Measurements from ENCODE around the gene MCM8. TPM values are rescaled to one million over a fixed set of nuclear protein-coding genes. Genes with fewer than 3 reads are reported as not detected.

The MCM8 gene
- total RNA-seq, 2 experiments from 2014 or later: 31.4 to 37.5 TPM

- Mint-ChIP-seq H3K27me3 (no peaks in the 10 kb centered on the region), H3K27ac (no peak overlapping the region), H3K4me3 (no peak overlapping the region), H3K4me1 (no peaks in the 10 kb centered on the region), H3K9me3 (ENCODE audit: low read depth) (no peaks in the 10 kb centered on the region), H3K36me3 (peaks cover 29% of the 10 kb centered on the region)
- no peak for ATAC-seq
- DNase-seq: no peak
- CTCF ChIA-PET: no interaction called here
These were observed 91.4 kb downstream of the MCM8 start for GRCh38 chr20:6041808-6042265.

GRCh38 chr20:6044115-6044514, 93.7 kb downstream of the MCM8 start:
- no peak overlapping the region for H3K27ac Mint-ChIP-seq
- H3K9me3 Mint-ChIP-seq (ENCODE audit: low read depth): no peaks in the 10 kb centered on the region
- DNase-seq: no peak
- H3K36me3 Mint-ChIP-seq: peaks cover 20% of the 10 kb centered on the region
- ATAC-seq: no peak
- peaks cover under 1% of the 10 kb centered on the region for H3K27me3 Mint-ChIP-seq
- no peaks in the 10 kb centered on the region for H3K4me1 Mint-ChIP-seq
- CTCF ChIA-PET: no interaction called here
- no peak overlapping the region for H3K4me3 Mint-ChIP-seq

GRCh38 chr20:6045566-6045965, 95.1 kb downstream of the MCM8 start:
- H3K9me3 Mint-ChIP-seq (ENCODE audit: low read depth): no peaks in the 10 kb centered on the region
- H3K36me3 Mint-ChIP-seq: peaks cover 11% of the 10 kb centered on the region
- H3K4me1 Mint-ChIP-seq: no peaks in the 10 kb centered on the region
- no peak for DNase-seq
- CTCF ChIA-PET: no interaction called here
- no peak overlapping the region for H3K27ac Mint-ChIP-seq
- ATAC-seq: no peak
- H3K4me3 Mint-ChIP-seq: no peak overlapping the region
- H3K27me3 Mint-ChIP-seq: peaks cover 11% of the 10 kb centered on the region

GRCh38 chr20:6046432-6046831, 96.0 kb downstream of the MCM8 start:
- no peak for DNase-seq

GRCh38 chr20:6048391-6048790, 97.9 kb downstream of the MCM8 start:
- H3K4me1 Mint-ChIP-seq: peaks cover 6% of the 10 kb centered on the region
- no peak for DNase-seq
- CTCF ChIA-PET: no interaction called here

More at GRCh38 chr20:6046432-6046831, 96.0 kb downstream of the MCM8 start:
- no peaks in the 10 kb centered on the region for H3K9me3 Mint-ChIP-seq (ENCODE audit: low read depth)
- peak overlapping the region; percentile 15 for H3K27ac Mint-ChIP-seq
- no peak for ATAC-seq
- H3K36me3 Mint-ChIP-seq: peaks cover 7% of the 10 kb centered on the region
- H3K27me3 Mint-ChIP-seq: peaks cover 20% of the 10 kb centered on the region
- H3K4me3 Mint-ChIP-seq: no peak overlapping the region
- CTCF ChIA-PET: no interaction called here
- no peaks in the 10 kb centered on the region for H3K4me1 Mint-ChIP-seq

More at GRCh38 chr20:6048391-6048790, 97.9 kb downstream of the MCM8 start:
- Mint-ChIP-seq H3K36me3 (peaks cover 2% of the 10 kb centered on the region), H3K4me3 (no peak overlapping the region), H3K27ac (no peak overlapping the region), H3K9me3 (ENCODE audit: low read depth) (no peaks in the 10 kb centered on the region), H3K27me3 (peaks cover 35% of the 10 kb centered on the region)
- no peak for ATAC-seq

Other genes starting within 250 kb of the MCM8 start
- gene SHLD1, start 200.3 kb upstream of the MCM8 start, total RNA-seq: 1 to 10 TPM; 8.5 to 9.1 TPM
- not detected for gene CHGB, start 39.1 kb upstream of the MCM8 start, total RNA-seq
- gene TRMT6, start 119 bp upstream of the MCM8 start, total RNA-seq: 10 to 100 TPM; 12.5 to 18.9 TPM
- gene CRLS1, start 55.5 kb downstream of the MCM8 start, total RNA-seq: 10 to 100 TPM; 24.8 to 32.6 TPM
- gene LRRN4, start 103.4 kb downstream of the MCM8 start, total RNA-seq: not detected
- under 1 TPM; 0.06 to 0.47 TPM for gene FERMT1, start 172.4 kb downstream of the MCM8 start, total RNA-seq

Data from activated CD8-positive, alpha-beta memory T cell treated with anti-CD3 and anti-CD28 coated beads, Interleukin-2, amount 10 ng/mL, durations not matched to agents 7 days and 5 days (primary cell).